ENCODE data around the gene EIF5A2. TPM values are rescaled to one million over a fixed set of nuclear protein-coding genes. Genes with fewer than 3 reads are reported as not detected.

The EIF5A2 gene
- total RNA-seq, 1 experiment from 2014 or later, result 6.0 TPM

- H3K4me1 Mint-ChIP-seq (ENCODE audit: insufficient read depth, unreplicated experiment), result peaks cover 15% of the 10 kb centered on the region
- peak; percentile 8 for DNase-seq (ENCODE audit: unreplicated experiment)
- no peaks in the 10 kb centered on the region for H3K27me3 Mint-ChIP-seq (ENCODE audit: insufficient read depth, unreplicated experiment)
- BruUV-seq (replicated peaks), result no TSS peak
- peak overlapping the region; percentile 93 for H3K4me3 Mint-ChIP-seq (ENCODE audit: unreplicated experiment)
- H3K27ac Mint-ChIP-seq (ENCODE audit: low read depth, unreplicated experiment), result peak overlapping the region; percentile 97
- H3K9me3 Mint-ChIP-seq (ENCODE audit: unreplicated experiment), result no peaks in the 10 kb centered on the region
- POLR2A ChIA-PET, result interaction anchor here (0.9 to 3.2 kb wide), 15 partner anchors 12 to 933 kb away, joined by 3 to 18 read pairs (median 6); partner anchors contain the start of genes EIF5A2 and PRKCI
- CTCF ChIA-PET, result interaction anchor here (0.7 to 1.8 kb wide), 3 partner anchors 41 to 778 kb away, joined by 3 to 4 read pairs (median 3); no protein-coding TSS in a partner anchor
- TF ChIP-seq, protein P1, sequence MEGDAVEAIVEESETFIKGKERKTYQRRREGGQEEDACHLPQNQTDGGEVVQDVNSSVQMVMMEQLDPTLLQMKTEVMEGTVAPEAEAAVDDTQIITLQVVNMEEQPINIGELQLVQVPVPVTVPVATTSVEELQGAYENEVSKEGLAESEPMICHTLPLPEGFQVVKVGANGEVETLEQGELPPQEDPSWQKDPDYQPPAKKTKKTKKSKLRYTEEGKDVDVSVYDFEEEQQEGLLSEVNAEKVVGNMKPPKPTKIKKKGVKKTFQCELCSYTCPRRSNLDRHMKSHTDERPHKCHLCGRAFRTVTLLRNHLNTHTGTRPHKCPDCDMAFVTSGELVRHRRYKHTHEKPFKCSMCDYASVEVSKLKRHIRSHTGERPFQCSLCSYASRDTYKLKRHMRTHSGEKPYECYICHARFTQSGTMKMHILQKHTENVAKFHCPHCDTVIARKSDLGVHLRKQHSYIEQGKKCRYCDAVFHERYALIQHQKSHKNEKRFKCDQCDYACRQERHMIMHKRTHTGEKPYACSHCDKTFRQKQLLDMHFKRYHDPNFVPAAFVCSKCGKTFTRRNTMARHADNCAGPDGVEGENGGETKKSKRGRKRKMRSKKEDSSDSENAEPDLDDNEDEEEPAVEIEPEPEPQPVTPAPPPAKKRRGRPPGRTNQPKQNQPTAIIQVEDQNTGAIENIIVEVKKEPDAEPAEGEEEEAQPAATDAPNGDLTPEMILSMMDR (IDR thresholded peaks at IDR 0.05; ENCODE audit: unreplicated experiment), result no peak
- intact Hi-C loops (cut with micrococcal nuclease), result no loop called here
- H3K36me3 Mint-ChIP-seq (ENCODE audit: insufficient read depth, unreplicated experiment), result peaks cover 52% of the 10 kb centered on the region
These were observed 39.7 kb downstream of the EIF5A2 start for GRCh38 chr3:170868577-170869238.

- ChIA-PET CTCF (interaction anchor here (5.5 kb wide), 1 partner anchor 18 kb away, joined by 31 read pairs; no protein-coding TSS in a partner anchor), POLR2A (interaction anchor here (0.7 to 1.5 kb wide), 5 partner anchors 8 to 1097 kb away, joined by 3 read pairs; no protein-coding TSS in a partner anchor)
- Mint-ChIP-seq H3K9me3 (ENCODE audit: unreplicated experiment) (no peaks in the 10 kb centered on the region), H3K27me3 (ENCODE audit: insufficient read depth, unreplicated experiment) (no peaks in the 10 kb centered on the region), H3K4me3 (ENCODE audit: unreplicated experiment) (peak overlapping the region; percentile 93), H3K27ac (ENCODE audit: low read depth, unreplicated experiment) (peak overlapping the region; percentile 59), H3K4me1 (ENCODE audit: insufficient read depth, unreplicated experiment) (peaks cover 15% of the 10 kb centered on the region), H3K36me3 (ENCODE audit: insufficient read depth, unreplicated experiment) (peaks cover 52% of the 10 kb centered on the region)
- intact Hi-C loops (cut with micrococcal nuclease), result no loop called here
- peak; percentile 13 for DNase-seq (ENCODE audit: unreplicated experiment)
- TF ChIP-seq, protein P1 (IDR thresholded peaks at IDR 0.05; ENCODE audit: unreplicated experiment), result no peak
- no TSS peak for BruUV-seq (replicated peaks)
These were observed 41.1 kb downstream of the EIF5A2 start for GRCh38 chr3:170867143-170867937.

DNA sequence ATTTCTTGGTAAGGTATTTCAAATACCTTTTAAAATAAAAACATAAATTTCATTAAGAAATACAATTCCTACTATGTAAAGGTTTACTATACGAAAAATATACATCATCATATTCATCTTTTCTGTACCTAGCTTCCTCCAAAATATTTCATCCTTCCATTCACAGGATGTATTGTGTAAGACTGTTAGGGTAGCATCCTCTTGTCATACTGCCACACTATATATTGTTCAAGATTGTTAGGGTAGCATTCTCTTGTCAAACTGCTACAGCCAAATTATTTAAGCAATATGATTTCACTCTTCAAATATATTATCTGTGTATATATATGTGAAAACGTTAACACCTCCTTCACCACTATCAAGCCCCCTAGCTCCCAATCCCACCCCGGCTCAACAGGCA lies 41.9 kb downstream of the EIF5A2 start:
- Mint-ChIP-seq H3K9me3 (ENCODE audit: unreplicated experiment) (no peaks in the 10 kb centered on the region), H3K27me3 (ENCODE audit: insufficient read depth, unreplicated experiment) (no peaks in the 10 kb centered on the region), H3K27ac (ENCODE audit: low read depth, unreplicated experiment) (no peak overlapping the region), H3K4me3 (ENCODE audit: unreplicated experiment) (no peak overlapping the region), H3K4me1 (ENCODE audit: insufficient read depth, unreplicated experiment) (peaks cover 15% of the 10 kb centered on the region), H3K36me3 (ENCODE audit: insufficient read depth, unreplicated experiment) (peaks cover 52% of the 10 kb centered on the region)
- DNase-seq (ENCODE audit: unreplicated experiment), result no peak
- intact Hi-C loops (cut with micrococcal nuclease), result no loop called here
- ChIA-PET CTCF (interaction anchor here (5.5 kb wide), 1 partner anchor 17 kb away, joined by 31 read pairs; no protein-coding TSS in a partner anchor), POLR2A (interaction anchor here (0.7 to 1.5 kb wide), 3 partner anchors 9 to 1096 kb away, joined by 3 read pairs; no protein-coding TSS in a partner anchor)
- TF ChIP-seq, protein P1 (IDR thresholded peaks at IDR 0.05; ENCODE audit: unreplicated experiment), result no peak
- BruUV-seq (replicated peaks), result no TSS peak

All from MCF 10A (cell line).